Measurements from ENCODE around the gene ZPBP.

Gene ZPBP

GRCh38 chr7:49928787-49929186 lies 164.3 kb downstream of the ZPBP start:
- no peak for DNase-seq (ENCODE audit: low read depth)
- no peak overlapping the region for H3K4me3 ChIP-seq (ENCODE audit: low read depth, low read length)
- TF ChIP-seq CTCF (IDR thresholded peaks at IDR 0.05; ENCODE audit: insufficient read depth, low read depth, low read length, missing control alignments), result no peak

GRCh38 chr7:49927631-49928030 lies 165.4 kb downstream of the ZPBP start:
- H3K4me3 ChIP-seq (ENCODE audit: low read depth, low read length), result no peak overlapping the region
- no peak for DNase-seq (ENCODE audit: low read depth)
- TF ChIP-seq CTCF (IDR thresholded peaks at IDR 0.05; ENCODE audit: insufficient read depth, low read depth, low read length, missing control alignments), result no peak

- DNase-seq (ENCODE audit: low read depth), result no peak
- no peak overlapping the region for H3K4me3 ChIP-seq (ENCODE audit: low read depth, low read length)
- TF ChIP-seq CTCF (IDR thresholded peaks at IDR 0.05; ENCODE audit: insufficient read depth, low read depth, low read length, missing control alignments), result no peak
These were observed 166.3 kb downstream of the ZPBP start for GRCh38 chr7:49926720-49927119.

GRCh38 chr7:49911909-49912308 lies 181.1 kb downstream of the ZPBP start:
- no peak for DNase-seq (ENCODE audit: low read depth)
- no peak for TF ChIP-seq CTCF (IDR thresholded peaks at IDR 0.05; ENCODE audit: insufficient read depth, low read depth, low read length, missing control alignments)
- H3K4me3 ChIP-seq (ENCODE audit: low read depth, low read length), result no peak overlapping the region

GRCh38 chr7:49894543-49894942 lies 198.5 kb downstream of the ZPBP start:
- no peak for DNase-seq (ENCODE audit: low read depth)

GRCh38 chr7:49893131-49893530 lies 199.9 kb downstream of the ZPBP start:
- no peak overlapping the region for H3K4me3 ChIP-seq (ENCODE audit: low read depth, low read length)
- DNase-seq (ENCODE audit: low read depth), result no peak
- TF ChIP-seq CTCF (IDR thresholded peaks at IDR 0.05; ENCODE audit: insufficient read depth, low read depth, low read length, missing control alignments), result no peak

More at GRCh38 chr7:49894543-49894942, 198.5 kb downstream of the ZPBP start:
- no peak for TF ChIP-seq CTCF (IDR thresholded peaks at IDR 0.05; ENCODE audit: insufficient read depth, low read depth, low read length, missing control alignments)
- H3K4me3 ChIP-seq (ENCODE audit: low read depth, low read length), result no peak overlapping the region

- DNase-seq (ENCODE audit: low read depth), result no peak
- no peak for TF ChIP-seq CTCF (IDR thresholded peaks at IDR 0.05; ENCODE audit: insufficient read depth, low read depth, low read length, missing control alignments)
- no peak overlapping the region for H3K4me3 ChIP-seq (ENCODE audit: low read depth, low read length)
These were observed 200.6 kb downstream of the ZPBP start for GRCh38 chr7:49892481-49892880.
